ENCODE results near the gene WNT2B. TPM values are rescaled to one million over a fixed set of nuclear protein-coding genes. Genes with fewer than 3 reads are reported as not detected.

The WNT2B gene
- total and polyA plus RNA-seq, 2 of the 8 experiments (the other 6 are each of a cell fraction or from before 2014, with no cell fraction given) = 0.33 to 2.0 TPM

- H3K4me2 ChIP-seq (ENCODE audit: insufficient read depth in 1 of 2, low read depth in 2 of 2, low read length in 2 of 2) = no peak overlapping the region
- DNase-seq (ENCODE audit: low read depth in 1 of 2, low spot score in 2 of 2) (no peak), FAIRE-seq (no peak)
- ChIA-PET CTCF (ENCODE audit: partially characterized antibody) (interaction anchor here (0.8 kb wide), 1 partner anchor 36 kb away, joined by 3 read pairs; no protein-coding TSS in a partner anchor), POLR2A (ENCODE audit: partially characterized antibody) (no interaction called here)
- H3K36me3 ChIP-seq (ENCODE audit: control insufficient read depth in 2 of 4, insufficient read depth in 4 of 4, low read length in 3 of 4) = no peaks in the 10 kb centered on the region
- H4K91ac ChIP-seq (replicated peaks; ENCODE audit: insufficient read length, low read length) = no peak overlapping the region
- WGBS, 2 experiments (ENCODE audit: extremely low coverage in 1 of 2, insufficient coverage in 1 of 2, insufficient read length in 1 of 2, insufficient replicate concordance in 2 of 2, low coverage in 1 of 2, low lambda C conversion rate in 2 of 2, missing lambda C conversion rate in 1 of 2) = 79% methylated on average over 9 of the region's 9 CpGs; no CpG with 5 or more reads in 1 of the 2 experiments
- H3K9ac ChIP-seq (replicated peaks in 1 of 4; ENCODE audit: extremely low read depth in 1 of 4, low read depth in 3 of 4, low read length in 3 of 4) = no peak overlapping the region
- no peaks in the 10 kb centered on the region for H3K79me1 ChIP-seq (ENCODE audit: low read depth, low read length)
- TF ChIP-seq KDM4A (IDR thresholded peaks at IDR 0.05; ENCODE audit: low read depth, low read length, severe bottlenecking) (no peak), HDAC2 (IDR thresholded peaks at IDR 0.05; ENCODE audit: borderline replicate concordance in 1 of 2, low read depth in 2 of 2, low read length in 2 of 2) (no peak), E2F6 (IDR thresholded peaks at IDR 0.05) (no peak), SIX5 (IDR thresholded peaks at IDR 0.05; ENCODE audit: low read depth, low read length) (no peak), SIN3A (conservative IDR thresholded peaks at IDR 0.05 in 1 of 2, IDR thresholded peaks at IDR 0.05 in 1 of 2; ENCODE audit: low read depth in 1 of 2, low read length in 2 of 2) (no peak), FOSL1 (IDR thresholded peaks at IDR 0.05; ENCODE audit: insufficient read depth, low read depth, low read length) (no peak), GTF2F1 (IDR thresholded peaks at IDR 0.05; ENCODE audit: borderline replicate concordance, low read depth, low read length) (no peak), RNF2 (IDR thresholded peaks at IDR 0.05; ENCODE audit: borderline replicate concordance, low read depth, low read length, missing control alignments, poor library complexity, severe bottlenecking) (no peak), SAP30 (IDR thresholded peaks at IDR 0.05; ENCODE audit: insufficient read depth, insufficient replicate concordance, low read length) (no peak), JUND (IDR thresholded peaks at IDR 0.05; ENCODE audit: low read length) (no peak), SP1 (IDR thresholded peaks at IDR 0.05; ENCODE audit: low read depth, low read length) (no peak)
- H3K4ac ChIP-seq (replicated peaks; ENCODE audit: insufficient read length, low read depth, low read length) = no peak overlapping the region
- H2AK5ac ChIP-seq (ENCODE audit: low read depth, low read length) = no peak overlapping the region
- no peaks in the 10 kb centered on the region for H3K9me3 ChIP-seq (ENCODE audit: insufficient read depth in 2 of 2, low read depth in 1 of 2, low read length in 1 of 2)
- no peak overlapping the region for H3K56ac ChIP-seq (replicated peaks; ENCODE audit: insufficient read length, low read depth, low read length)
- no peaks in the 10 kb centered on the region for H3K27me3 ChIP-seq (replicated peaks in 1 of 4; ENCODE audit: control insufficient read depth in 3 of 4, extremely low read depth in 1 of 4, insufficient read depth in 3 of 4, low read length in 3 of 4)
- H3K79me2 ChIP-seq (ENCODE audit: control insufficient read depth in 1 of 2, insufficient read depth in 2 of 2, low read length in 2 of 2) = no peaks in the 10 kb centered on the region
- H2AFZ ChIP-seq (ENCODE audit: low read length) = no peak overlapping the region
- no peak overlapping the region for H3K18ac ChIP-seq (ENCODE audit: extremely low read depth, low read length)
- no peak overlapping the region for H2BK120ac ChIP-seq (replicated peaks; ENCODE audit: low read depth, low read length)
- H2BK12ac ChIP-seq (ENCODE audit: low read depth, low read length) = no peak overlapping the region
- no peak overlapping the region for H2BK15ac ChIP-seq (ENCODE audit: low read length)
- H2BK20ac ChIP-seq (ENCODE audit: low read length) = no peak overlapping the region
- no peak overlapping the region for H3K23ac ChIP-seq (ENCODE audit: insufficient read length)
- H3K23me2 ChIP-seq (ENCODE audit: low read depth, low read length) = no peaks in the 10 kb centered on the region; the same call in 1 of the 2 replicates
- no peak overlapping the region for H4K5ac ChIP-seq (ENCODE audit: insufficient read length, low read depth, low read length)
- H4K8ac ChIP-seq (ENCODE audit: extremely low read depth, insufficient read depth, low read length) = no peak overlapping the region
- no peak overlapping the region for H2BK5ac ChIP-seq (ENCODE audit: low read depth, low read length)
- no peak overlapping the region for H3K4me3 ChIP-seq (ENCODE audit: extremely low read depth in 1 of 4, insufficient read depth in 2 of 4, low read depth in 3 of 4, low read length in 4 of 4)
- no peak overlapping the region for H3K27ac ChIP-seq (ENCODE audit: low read depth, low read length)
- H3K14ac ChIP-seq (ENCODE audit: insufficient read length) = no peak overlapping the region
- H3K4me1 ChIP-seq (replicated peaks in 1 of 4; ENCODE audit: control insufficient read depth in 3 of 4, insufficient read depth in 4 of 4, low read length in 3 of 4) = peaks cover 6 to 12% (median 10%) of the 10 kb centered on the region in 4 experiments; a peak in 6 of 7 replicates
- H4K20me1 ChIP-seq (replicated peaks in 1 of 2; ENCODE audit: control insufficient read depth in 1 of 2, insufficient read depth in 2 of 2, low read length in 2 of 2) = no peaks in the 10 kb centered on the region
These were observed 11.4 kb downstream of the WNT2B start for GRCh38 chr1:112520166-112520565.
